Kidney tubule cell (primary cell): Measurements from ENCODE around the gene DUSP5.
"Not testable (repeated sequence)": the region's sequence is repeated elsewhere in the genome, so short reads cannot be mapped to it uniquely, and the experiment has no call there.

Experiments used
- DNase-seq: peaks from one replicate; pipeline ENCODE4 v3.0.0-alpha.2; 2018; ENCODE audit warnings: low spot score

DUSP5 gene

DNA sequence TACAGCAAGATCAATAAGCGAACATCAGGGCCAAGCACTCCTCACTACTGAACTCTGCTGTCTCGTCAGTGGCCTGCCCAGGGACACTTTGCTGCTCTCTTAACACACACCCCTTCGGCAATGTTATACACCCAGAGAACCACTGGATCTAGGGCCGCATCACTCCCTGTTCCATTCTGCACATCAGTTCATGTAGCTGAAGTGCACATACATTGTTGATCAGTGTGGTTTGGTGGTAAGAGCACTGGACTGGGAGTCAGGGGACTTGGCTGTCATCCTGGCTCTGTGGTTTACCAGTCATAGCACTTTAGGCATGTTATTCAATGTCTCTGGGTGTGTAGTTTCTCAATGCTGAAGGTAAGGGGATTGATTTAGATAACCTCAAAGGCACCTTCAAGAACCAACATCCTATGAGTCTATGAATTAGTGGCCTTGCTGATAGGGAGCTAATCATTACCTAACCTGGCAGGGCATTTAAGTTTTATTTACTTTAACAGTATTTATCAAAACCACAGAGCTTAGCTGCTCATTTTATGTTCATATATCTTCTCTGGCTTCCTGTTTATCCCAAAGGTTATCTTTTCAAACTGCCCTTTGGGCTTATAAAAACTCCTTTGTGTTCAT, 24.8 kb downstream of the DUSP5 start:
- DNase-seq, result peak; percentile 58

- no peak for DNase-seq
These were observed 26.0 kb downstream of the DUSP5 start for GRCh38 chr10:110523736-110524135.

GRCh38 chr10:110524179-110524858, 26.6 kb downstream of the DUSP5 start:
- peak; percentile 45 for DNase-seq

DNA sequence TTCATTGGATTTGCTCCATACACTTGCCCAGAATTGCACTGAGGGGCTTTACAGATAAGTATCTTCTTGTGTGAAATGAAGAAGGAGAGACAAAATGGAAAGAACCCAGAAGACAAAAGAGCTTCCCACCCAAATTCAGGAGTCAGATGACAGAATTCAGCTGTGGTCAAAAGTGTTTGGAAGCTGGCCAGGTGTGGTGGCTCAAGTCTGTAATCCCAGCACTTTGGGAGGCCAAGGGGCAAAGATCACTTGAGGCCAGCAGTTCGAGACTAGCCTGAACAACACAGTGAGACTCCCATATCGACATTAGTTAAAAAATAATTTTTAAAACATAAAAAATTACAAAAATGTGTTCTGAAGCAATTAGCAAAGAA, 27.1 kb downstream of the DUSP5 start:
- DNase-seq, result no peak

DNA sequence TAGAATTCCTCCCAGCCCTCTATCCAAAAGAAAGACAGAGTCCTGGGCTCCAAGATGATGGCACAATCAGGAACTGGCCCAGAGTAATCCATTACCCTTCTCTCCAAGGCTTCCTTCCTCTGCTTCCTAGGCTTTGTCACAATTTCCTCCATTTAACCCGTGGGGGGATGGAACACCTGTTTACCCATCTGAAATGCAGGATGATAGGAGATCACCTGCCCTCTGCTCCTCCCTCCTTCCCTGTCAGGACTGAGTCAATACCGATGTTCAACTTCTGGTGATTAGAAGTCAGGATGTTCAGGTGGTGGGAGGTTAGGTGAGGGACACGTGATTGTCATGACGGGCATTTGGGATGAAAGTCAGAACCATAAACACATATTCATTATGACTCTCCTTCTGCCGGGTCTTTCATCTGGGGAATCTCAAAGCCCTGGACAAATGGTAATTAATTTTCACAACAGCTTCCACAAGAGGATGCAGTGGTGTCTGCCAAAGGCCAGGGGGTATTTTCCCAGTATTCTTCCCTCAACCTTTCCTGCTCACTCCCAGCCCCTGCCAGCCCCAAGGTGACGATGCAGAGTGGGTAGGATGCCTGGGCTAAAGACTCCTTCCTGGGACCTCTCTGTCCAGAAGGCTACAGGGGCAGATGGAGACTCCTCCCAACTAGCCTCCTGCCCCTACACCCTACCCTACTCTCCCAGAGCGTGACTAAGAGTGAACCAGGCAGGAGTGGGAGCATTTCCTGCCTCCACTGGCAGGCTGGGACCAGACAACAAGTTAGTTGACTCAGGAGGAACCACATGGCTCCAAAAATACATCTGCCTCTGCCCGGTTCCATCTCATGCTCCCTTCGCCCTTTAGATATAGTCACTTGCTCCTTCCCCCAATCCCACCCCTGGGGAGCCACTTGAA, 27.9 kb downstream of the DUSP5 start:
- DNase-seq, result peak; percentile 67

- DNase-seq, result no peak
These were observed 30.0 kb downstream of the DUSP5 start for GRCh38 chr10:110527731-110528171.

GRCh38 chr10:110528224-110528996, 30.7 kb downstream of the DUSP5 start:
- no peak for DNase-seq

DNA sequence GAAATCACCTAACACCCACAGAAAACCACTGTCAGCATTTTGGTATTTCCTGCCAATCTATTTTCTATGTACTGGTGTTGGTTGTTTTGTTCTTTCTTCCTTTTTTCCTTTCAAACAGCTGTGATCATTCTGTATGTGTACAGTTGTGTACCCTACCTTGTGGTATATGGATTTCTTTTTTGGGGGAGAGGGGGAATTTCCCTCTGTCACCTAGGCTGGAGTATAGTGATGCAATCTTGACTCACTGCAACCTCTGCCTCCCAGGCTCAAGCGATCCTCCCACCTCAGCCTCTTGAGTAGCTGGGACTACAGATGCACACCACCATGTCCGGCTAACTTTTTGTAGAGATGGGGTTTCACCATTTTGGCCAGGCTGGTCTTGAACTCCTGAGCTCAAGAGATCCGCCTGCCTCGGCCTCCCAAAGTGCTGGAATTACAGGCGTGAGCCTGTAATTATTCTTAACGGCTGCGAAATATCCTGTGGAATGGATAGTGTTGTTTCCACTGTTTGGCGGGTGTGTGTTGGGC, 31.4 kb downstream of the DUSP5 start:
- DNase-seq, result peak; percentile 45

- DNase-seq, result no peak
These were observed 31.9 kb downstream of the DUSP5 start for GRCh38 chr10:110529596-110530011.

- DNase-seq, result peak; percentile 80
These were observed 32.6 kb downstream of the DUSP5 start for GRCh38 chr10:110530131-110530831.

DNA sequence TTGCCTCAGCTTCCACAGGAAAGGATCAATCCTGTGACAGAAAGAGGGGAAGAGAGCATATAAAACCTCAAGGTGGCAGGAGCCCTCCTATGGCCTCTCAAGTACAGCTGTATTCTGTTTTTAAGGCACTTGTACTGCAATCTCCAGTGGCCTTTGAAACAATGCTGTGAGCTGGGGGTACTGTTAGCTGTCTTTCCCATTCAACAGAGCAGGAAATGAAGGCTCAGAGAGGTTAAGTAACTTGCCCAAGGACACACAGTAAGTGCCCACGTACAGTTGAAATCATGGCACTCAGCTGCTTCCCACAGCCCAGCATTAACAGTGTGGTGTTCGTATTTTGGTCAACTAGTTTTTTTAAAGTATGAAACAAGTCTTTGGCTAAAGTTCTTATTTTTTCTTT, 34.0 kb downstream of the DUSP5 start:
- DNase-seq, result no peak

GRCh38 chr10:110532628-110533027, 34.9 kb downstream of the DUSP5 start:
- DNase-seq, result not testable (repeated sequence)

- no peak for DNase-seq
These were observed 35.4 kb downstream of the DUSP5 start for GRCh38 chr10:110533149-110533548.

GRCh38 chr10:110534571-110534970, 36.9 kb downstream of the DUSP5 start:
- DNase-seq, result no peak

DNA sequence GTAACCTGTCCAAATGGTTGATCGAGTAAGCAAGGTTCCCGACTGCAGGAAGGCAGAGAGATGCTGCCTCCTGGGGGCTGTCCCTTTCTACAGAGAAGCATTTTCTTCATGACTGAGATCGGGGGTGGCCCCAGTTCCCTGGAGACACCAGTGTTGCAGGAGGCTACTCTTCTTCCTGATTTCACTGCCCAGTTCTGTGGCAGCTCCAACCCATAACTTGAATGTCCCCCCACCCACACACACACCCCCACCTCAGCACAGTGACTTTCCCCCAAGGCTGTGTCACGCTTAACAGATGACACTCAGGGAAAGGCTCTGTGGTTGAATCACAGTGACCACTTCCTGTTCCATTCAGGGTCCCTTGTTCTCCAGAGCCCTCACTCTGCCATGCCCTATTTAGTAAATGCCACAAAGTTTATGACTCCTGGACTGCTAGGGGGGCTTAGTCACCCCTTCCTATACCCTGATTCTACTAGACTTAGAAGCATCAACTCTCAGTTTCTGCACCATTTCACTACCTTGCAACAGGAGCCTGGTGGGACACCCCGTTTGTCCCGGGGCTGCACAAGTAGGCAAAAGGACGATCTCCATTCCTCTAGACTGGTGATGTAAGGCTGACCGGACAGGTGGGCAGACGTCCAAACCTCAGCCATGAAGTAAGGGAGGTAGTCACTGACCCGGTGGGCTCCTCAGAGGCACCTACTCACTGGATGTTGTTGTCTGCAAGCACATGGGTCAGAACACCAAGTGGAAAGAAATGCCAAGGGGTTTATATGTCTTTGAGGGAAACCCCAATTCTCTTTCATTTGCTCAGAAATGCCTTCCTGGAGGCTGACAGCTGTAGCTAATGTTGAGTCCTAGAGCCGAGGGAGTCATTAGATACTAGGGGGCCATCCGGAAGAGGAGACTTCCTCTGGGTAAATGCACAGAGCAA, 38.5 kb downstream of the DUSP5 start:
- peak; percentile 99 for DNase-seq

GRCh38 chr10:110539091-110539490, 41.4 kb downstream of the DUSP5 start:
- no peak for DNase-seq

DNA sequence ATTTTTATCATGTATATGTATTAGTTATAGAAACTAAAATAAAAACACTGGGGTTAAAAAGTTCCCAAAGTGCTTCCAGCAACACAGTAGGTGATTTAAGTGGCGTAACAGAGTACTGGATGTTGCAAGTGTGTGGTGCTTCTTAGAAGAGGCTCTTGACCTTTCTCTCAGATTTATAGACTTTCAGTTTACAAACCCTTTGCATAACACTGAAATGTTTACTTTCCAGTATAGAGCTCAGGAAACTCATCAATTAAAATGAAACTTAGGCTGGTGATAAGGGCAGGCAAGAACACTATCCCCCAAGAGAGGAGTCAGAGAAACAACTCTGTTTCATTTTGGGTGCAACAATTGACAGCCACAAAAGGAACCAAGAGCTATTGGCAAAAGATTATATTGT, 42.3 kb downstream of the DUSP5 start:
- DNase-seq, result no peak

DNA sequence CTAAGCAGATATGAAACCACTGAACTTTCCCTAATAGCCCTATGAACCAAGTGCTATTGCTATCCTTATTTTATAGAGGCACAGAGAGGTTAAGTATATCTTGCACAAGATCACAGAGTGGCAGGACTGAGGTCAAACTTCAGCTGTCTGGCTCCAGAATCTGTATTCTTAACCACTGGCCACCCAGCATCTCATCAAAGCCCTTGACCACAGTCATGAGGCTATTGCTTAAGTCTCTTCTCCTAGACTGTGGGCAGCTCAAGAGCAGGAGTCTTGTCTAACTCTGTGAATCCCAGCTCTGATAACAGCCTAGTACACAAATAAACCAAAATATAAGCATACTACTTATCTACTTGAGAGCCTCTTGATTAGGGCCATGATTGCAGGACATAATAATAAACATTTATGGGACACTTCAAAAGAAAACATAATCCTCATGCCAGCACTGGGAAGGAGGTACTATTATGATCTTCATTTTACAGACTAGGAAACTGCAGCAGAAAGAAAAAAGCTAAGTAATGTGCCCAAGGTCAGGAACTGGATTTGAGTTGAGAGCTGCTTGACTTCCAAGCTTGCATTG, 47.3 kb downstream of the DUSP5 start:
- no peak for DNase-seq

DNA sequence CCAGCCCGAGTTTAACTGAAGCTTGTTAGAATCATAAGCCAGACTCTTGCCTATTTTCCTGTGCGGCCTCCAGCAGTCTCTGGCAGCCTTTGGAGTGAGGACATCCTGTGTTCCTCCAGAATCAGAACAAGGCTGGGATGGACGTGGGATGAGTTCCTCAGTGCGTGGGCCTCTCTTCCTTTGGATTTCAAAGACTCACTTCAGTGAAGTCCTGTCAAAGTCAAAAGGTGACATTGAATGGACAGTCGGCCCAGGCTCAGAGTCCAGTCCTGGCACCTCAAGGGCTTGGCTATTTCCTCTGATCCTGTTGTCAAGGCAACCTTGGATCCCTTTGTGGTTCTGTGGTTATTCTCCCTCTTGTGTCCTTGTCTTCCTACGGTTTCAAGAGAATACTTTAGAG, 48.4 kb downstream of the DUSP5 start:
- DNase-seq, result no peak
